Measurements from ENCODE around the gene LDLRAD4.

The LDLRAD4 gene

DNA sequence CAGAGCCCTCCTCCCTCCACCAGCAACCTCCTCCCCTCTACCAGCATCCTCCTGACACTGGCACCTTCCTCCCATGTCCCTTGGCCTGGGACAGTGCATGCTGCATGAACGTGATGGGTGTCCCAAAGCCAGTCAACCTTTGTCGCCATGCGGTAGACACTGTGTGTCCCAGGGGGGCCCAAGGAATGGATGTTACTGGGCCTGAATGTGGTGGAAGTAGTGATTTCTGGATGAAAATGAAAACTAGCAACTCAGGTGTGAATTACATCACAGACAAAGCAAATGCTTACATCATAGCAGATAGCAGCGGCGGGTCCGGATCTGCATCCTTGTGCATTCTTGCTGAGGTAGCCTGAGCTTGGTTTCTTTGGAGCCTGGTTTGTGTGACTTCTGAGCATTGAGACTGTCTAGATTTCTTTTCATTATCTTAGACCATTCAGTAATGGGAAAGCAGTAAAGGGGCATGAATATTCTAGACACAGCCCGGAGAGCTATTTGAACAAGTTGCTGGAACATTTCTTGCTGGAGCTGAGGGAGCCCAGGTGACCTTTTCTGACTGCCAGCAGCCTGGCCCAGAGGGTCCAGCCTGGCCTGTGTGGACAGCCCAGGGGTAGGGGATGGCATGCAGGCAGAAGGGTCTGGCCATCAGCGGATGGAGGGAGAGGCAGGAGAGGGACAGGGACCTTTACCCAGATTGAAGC, 407.4 kb downstream of the LDLRAD4 start:
- no peak for DNase-seq

DNA sequence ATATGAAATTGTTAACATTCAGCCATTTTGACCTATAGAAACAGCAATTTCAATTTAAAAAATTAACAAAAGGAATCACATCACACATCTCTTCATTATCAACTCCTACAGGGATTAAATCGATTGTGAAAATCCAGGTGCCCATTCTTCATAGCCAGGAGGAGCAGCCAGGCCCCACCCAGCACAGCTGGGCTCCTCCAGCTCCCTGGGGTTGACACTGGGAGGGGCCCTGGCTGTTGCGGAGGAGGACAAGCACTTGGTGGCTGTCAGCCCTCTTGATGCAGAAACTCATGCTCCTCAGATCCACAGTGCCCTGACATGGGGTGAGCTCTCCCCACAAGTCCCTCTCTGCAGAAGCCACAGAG, 408.0 kb downstream of the LDLRAD4 start:
- DNase-seq: no peak

DNA sequence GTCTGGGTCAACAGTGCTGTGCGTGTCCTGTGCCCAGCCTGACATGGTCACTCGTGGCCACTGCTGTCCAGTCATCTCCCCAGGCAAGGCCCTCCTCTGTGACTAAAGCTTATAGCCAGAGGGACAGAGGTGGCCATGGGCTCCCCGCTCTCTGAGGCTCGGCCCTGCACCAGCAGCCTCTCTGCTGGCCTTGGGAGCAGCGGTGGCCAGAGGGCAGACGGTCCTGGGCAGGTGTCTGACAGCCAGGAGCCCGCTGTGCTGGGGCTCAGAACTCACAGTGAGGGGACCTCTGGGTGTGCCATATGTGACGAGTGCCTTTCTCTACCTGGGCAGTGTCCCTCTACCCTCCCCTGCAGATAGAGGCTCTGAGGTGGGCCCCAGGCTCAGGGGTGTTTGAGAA, 409.1 kb downstream of the LDLRAD4 start:
- DNase-seq: no peak

DNA sequence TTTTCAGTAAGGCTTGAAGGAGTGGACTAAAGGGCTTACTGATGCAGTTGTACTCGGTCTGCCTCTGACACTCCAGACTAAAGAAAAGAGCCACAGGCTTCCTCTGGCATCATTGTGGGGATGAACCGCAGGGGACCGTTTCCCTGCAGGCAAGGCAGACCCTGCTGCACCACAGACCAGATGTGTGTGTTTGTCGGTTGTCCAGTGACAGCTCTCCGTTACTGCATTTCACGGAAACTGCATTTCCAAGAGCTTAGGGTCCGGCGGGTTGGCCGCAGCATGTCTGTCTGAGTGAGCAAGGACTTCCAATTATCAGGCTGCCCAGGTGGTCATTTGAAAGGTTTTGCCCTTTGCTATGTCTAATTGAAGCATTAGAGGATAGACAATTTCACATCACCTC, 409.7 kb downstream of the LDLRAD4 start:
- DNase-seq: peak in 1 of 2 donors; percentile 49

DNA sequence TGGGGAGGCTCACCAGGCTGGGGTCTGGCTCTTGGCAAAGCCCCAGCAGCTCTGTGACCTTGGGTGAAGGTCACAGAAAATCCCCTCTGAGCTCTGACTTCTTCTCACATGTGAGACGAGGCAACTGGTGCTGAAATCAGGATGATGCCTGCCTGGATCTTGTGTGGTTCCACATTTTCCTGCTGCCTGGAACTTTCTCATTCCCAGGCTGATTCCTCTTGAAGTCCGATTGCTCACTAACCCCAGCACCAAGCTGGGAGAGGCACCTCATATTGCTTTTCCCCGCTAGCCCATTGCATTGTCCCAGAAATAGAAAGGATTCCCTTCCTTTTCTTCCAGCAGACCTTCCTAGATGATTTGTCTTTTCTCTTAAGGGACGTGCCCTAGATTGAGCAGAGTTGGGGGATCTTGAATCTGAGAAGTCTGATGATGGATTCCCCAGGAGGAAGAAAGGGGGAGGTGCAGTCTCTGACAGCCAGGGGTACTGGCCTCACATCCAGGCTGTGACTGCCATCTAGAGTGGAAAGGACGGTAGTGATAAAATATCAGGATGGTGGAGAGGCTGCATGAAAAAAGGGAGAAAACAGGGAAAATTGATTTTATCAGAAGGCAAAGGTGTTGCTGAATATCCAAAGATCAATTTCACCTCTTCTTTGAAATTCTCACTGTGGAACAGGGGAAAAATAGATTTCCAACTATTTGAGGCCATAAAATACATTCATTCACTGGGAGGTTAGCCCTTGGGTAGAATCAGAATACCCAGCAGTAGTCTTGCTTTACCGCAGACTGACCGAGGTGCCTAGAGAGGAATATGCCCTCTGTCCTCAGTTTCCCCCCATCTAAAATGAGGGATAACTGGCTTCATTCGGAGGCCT, 411.5 kb downstream of the LDLRAD4 start:
- DNase-seq: peak in 1 of 2 donors; percentile 66

DNA sequence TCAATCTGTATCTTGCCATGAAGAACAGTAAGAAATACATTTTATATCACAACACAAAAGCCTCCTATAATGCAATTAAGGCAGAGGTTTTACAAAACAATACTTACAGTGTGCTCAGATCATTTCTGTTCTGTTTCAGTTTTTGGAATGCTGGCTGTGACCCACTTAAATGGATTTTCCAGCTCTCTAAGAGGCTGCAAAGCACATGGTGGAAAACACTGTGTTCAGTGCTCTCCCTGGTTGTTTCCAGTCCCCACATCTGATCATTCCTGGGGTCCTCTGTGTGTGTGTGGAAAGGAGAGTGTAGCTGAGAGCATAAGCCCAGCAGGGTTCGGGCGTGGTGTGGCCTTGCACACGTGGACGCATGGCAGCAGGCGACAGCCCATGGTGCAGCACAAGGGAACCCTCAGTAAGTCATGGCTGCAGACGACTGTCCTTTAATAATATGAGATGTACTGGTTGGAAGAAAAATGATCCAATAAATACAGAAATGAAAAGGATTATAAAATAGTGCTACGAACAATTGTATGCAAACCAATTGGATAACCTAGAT, 412.2 kb downstream of the LDLRAD4 start:
- DNase-seq: no peak

DNA sequence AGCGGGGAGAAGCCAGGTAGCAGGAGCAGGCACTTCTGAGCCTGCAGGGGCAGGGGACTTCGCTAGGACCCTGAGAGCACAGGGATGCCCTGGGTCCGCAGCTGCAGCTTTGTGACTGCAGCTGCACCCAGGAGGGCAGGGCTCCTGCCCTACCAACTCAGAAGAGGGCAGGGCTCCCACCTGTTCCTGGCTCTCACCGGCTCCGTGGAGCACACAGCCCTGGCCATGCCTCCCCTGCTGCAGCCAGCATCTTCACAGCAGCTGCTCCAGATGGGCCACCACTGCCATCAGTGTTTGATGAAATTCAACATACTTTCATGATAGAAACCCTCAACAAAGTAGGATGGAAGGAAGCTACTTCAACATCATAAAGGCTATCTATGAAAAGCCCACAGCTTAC, 415.1 kb downstream of the LDLRAD4 start:
- DNase-seq: no peak

DNA sequence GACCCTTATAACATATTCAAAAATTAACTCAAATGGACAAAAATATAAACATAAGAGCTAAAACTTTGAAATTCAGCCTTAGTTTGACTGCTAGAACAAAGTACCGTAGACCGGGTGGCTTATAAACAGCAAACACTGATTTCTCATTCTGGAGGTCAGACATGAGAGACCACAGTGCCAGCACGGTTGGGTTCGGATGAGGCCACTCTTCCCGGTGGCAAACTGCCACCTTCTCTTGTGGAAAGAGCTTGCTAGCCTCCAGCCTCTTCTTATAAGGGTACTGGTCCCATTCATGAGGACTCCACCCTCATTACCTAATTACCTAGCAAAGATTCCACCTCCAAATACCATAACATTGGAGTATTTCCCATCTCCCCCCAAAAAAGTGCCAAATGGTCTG, 416.5 kb downstream of the LDLRAD4 start:
- DNase-seq: no peak

DNA sequence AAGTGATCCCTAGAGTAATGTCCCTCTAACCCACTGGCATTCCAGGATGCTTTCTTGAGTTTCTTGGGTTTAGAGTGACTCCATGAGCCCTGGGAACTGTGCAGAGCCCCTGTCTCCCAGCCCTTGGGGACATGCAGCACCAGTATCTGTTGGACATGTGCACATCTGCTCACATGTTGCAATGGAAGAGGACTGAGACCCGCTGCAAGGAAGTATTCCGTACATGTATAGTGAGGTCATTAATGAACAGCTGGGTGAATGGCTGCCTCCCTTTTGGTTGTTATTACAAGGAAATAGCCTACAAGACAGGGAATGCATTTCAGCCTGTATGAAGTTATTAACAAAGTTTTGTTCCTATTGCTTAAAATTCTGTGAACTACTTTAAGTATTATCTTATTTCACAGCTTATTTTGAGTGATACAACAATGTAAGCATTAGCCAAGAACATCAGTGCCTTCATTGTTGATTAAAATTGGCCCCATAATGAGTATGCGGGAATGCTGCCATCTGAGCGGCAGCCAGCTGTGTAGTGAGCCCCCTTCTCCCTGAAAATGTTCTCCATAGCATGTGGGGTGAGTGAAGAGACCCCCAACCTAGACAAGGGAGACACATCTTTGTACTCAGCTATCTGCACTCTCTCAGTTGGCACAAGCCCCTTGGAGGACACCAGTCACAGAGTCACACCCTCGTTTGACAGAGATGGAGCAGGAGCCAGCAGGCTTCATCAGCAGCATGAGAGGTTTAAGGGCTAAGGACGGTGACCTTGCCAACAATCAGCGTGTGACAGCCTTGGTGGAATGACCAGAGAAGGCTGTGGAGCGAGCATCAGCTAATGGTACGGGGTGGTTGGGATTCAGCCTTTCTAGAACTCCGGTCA, 420.4 kb downstream of the LDLRAD4 start:
- no peak for DNase-seq

DNA sequence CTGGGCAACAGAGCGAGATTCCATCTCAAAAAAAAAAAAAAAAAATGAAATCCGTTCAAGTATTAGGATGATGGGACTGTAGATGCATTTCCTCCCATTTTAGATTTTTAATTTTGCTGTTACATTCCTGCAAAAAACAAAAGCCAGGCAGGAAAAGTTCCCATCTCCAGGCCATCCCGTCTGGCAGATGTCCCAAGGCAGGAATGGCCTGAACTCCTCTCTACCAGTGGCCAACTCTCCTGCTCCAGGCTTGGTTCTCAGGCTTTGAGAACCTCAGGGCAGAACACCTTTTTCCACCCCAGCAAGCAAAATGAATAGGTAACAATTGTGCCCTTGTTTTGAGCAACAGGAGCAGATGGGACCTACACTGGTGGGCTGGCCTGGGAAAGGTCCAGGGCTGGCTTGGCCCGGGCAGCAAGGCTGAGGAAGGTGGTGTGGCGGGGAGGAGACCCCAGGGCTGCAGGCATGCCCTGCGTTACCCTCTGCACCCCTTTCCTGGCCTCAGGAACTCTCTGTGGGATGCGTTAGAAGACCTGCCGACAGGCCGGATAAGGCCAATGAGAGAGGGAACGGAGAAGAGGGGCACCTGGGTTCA, 421.8 kb downstream of the LDLRAD4 start:
- no peak for DNase-seq

DNA sequence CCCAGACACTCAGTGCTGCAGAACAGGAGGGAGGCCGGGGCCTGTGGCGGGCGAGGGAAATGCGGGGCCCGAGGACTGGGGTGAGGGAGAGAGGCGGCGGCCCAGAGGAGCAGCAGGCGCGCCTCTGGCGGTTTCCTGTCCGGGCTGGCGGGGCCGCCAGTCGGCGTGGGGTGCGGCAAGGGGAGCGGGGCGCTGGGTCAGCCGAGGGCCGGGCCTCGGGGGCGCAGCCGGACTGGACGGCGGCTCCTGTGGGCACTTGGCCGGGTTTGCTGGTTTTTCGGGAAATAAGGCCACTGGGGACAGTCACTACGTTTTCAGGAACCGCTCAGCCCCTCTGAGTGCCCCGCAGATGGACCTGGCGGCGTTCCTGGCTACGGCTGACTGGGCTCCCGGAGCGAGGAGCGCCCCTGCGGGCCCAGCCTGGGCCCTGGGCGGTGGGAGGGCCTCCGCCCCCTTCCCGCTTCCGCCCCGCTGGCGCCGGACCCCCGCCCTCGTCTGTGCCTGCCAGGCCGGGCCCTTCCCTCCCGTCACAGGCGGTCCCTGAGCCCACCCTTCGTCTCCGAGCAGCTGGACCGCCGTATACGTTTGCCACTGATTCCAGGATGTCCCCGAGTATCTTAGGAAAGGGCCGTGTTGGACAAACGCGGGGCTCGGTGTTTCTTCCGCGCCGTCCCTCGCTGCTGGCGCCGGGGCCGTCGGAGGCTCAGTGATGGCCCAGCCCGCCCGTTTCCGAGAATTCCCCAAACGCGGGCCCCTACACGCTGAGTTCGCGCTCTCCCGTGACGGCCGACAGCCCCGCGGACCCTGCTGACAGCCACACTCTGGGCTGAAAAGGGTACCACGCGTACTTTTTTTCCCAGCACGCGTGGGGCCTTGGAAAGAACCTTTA, 423.2 kb downstream of the LDLRAD4 start:
- no peak for DNase-seq

DNA sequence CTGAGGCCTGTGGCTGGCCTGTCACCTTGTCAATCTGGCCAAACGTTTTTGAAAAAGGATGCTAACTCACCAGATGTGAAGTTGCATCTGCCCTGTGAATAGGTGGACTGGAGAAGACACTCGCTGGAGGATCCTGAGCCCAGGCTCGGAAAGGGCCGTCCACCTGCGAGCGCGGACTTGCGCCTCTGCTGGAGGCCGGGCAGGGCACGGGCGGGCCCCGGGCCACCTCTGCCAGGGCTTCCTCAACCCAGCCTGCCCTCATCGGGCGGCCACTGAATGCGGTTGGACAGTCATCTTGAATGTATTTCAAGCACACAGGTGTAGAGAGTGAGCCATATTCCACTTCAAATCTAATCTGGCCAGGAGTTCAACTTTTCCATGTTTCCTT, 423.9 kb downstream of the LDLRAD4 start:
- no peak for DNase-seq

DNA sequence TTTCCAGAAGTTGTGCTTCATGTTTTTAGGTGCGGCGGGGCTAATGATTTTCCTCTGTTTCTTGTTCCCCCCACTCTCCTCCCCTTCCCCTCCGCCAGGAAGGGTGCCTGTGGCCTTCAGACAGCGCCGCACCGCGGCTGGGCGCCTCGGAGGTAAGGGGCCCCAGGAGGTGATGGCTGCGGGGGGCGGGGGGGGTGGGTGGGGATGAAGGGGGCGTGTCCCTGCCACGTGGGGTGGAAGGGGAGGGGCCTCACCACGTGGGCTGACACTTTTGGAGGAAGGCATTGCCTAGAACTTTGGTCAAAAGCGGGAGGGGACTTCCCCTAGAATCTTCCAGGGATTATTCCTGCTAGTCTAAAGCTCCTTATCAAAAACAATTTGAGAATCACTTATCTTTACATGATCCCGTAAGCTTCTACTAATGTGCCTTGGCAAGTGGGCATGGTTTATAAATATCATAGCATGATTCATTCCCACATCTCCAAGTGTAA, 424.7 kb downstream of the LDLRAD4 start:
- no peak for DNase-seq

DNA sequence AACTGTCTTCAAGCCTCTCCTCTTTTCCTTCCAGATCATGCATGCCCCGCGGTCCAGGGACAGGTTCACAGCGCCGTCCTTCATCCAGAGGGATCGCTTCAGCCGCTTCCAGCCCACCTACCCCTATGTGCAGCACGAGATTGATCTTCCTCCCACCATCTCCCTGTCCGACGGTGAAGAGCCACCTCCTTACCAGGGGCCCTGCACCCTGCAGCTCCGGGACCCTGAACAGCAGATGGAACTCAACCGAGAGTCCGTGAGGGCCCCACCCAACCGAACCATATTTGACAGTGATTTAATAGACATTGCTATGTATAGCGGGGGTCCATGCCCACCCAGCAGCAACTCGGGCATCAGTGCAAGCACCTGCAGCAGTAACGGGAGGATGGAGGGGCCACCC, 426.5 kb downstream of the LDLRAD4 start:
- no peak for DNase-seq

DNA sequence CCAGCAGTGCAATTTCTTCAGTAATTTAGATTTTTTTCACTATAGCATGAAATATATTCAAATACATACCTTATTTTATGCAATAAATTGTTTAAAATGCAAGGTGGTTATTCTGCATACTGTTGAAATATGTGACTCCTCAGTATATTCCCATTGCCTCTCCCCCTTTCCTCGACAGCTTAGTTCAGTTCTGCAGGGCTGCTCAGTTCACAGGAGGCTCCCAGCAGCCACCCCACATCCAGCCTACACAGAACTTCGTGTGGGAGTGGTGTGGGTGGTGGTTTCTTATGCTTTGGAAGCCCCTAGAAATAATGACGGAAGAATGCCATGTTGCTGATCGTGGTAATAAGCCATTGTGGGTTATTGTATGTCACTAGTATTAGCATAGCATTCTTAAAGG, 428.1 kb downstream of the LDLRAD4 start:
- DNase-seq: no peak

DNA sequence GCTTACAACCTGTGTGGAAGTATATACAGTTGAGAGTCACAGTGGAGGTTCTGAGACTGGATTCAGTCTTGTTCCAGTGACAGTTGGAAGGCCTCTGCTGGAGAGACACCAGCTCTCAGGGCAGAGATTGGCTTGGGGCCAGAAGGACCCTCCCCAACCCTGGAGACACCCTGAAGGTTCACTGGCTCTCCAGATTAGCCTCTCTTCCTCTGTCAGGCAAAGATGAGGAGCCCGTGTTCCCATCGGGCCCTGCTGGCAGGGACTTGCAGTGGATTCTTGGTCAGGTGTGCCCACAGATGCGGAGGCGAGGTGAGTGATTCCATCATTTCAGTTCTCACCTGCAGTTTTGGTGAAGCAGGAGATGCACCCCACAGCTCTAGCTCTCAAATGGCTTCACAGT, 429.2 kb downstream of the LDLRAD4 start:
- no peak for DNase-seq

DNA sequence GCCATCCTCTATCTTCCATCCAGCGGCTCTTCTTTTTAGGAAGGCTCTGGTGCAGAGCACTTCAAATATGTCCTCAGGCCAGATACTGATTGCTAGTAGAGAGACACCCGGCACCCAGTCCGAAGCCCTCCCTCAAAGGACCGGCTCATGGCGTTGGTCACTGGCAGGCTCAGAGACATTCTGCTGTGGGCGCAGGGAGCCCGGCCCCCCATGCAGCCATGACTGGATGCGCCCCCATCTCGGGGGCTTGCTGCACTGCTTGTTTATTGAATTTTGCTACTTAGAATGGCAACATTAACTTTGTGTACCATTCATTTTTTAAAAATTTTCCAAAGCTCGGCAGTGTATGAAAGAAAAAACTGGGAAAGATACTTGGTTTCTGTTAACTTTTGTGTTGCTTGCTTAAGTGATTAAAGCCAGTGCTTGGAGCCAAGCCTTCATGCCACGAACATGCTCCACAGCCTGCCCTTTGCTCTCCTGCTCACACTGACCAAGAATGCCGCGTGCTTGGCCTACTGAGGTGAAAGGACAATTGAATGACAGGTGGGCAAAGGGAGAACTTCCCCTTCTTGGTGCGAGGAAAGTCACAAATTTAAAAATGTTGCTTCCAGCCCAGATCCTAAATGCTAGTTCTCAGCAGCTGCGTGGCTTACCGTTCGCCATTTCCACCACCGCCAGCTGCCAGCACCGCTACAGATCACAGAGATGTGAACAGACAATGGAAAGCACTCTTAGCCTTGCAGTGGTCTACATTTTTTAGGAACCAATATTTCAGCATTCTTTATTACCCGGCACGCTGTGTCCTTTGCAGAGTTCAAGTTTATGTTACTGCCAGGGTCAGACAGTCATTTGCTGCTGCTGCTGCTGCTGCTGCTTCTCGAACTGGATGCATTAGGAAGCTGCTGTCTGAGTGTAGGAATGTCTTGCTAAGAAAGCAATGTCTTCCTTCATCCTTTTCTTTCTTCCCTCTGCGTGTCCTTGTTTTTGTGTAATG, 431.1 kb downstream of the LDLRAD4 start:
- no peak for DNase-seq

DNA sequence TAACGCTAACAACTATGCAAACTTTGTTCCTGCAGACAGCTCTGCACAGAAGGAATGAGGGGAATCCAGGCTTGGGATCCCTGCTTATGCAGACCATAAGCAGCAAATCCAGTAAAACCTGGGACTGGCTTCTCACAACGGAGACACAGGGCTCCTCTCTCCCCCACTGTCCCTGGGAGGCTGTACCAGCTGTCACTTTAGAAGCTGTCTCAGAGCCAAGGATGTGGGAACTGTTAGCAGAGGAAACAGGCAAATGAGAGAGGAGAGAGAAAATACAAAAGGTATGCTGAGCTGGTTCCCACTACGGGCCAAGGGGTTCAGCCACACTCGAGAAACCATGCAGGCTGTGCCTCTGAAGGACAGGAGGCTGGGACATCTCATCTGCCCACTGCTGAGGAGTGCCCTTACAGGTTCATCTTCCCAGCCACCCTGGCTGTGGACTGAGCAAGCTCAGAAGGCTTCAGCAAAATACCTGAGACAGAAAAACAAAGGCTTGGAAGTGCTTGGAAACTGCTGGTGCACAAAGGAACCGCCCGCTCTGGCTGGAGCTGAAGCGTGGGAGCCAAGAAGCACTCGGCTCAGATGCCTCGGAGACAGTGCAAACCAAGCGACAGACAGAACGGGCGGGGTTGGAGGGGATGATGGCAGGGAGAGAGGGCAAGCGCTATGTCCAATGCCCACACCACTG, 435.3 kb downstream of the LDLRAD4 start:
- no peak for DNase-seq

DNA sequence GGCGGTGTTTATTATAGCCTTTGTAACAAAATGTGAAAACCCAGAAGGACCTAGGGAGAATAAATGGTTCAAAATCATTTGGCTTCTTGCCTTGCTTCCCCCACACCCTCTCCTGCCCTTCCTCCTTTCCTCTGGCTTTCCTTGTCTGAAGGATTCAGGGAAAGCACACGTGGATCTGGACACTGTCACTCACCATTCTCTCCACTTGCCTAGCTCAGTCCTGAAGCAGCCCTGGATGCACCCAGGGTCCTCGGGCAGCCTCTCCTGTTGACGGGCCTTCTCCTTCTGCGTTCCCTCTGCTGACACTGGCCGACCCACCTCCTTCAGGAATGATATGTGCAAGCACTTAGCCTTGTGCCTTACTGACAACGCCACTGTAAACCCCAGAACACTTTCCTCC, 439.4 kb downstream of the LDLRAD4 start:
- no peak for DNase-seq

Measured in bone marrow (tissue), 2 donors.